HG02623 (cell line): Measurements from ENCODE around the gene RAB37.

Experiments
- ATAC-seq: cut with Tn5 transposase; IDR thresholded peaks from one replicate; pipeline ENCODE4 v1.9.1; 2021; ENCODE audit warnings: moderate library complexity; ENCODE audit not compliant: unreplicated experiment

RAB37 gene

DNA sequence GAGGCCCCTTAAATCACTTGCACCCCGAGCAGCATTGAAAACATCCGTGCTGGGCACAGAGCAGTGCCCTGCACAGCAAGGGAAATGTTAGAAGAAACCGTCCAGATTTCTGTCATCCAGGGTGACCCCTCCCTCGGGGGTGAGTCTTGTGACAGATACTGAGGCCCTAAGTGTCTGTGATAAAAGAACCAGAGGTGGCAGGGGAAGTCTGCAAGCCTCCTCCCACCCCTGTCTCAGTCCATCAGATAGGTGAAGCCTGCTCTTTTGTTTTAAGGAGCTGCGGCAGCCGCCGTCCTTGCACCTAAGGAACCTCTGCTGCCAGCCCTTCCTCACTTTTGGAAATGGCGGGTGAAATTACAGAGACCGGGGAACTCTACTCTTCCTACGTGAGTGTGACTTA lies 39.9 kb downstream of the RAB37 start:
- no peak for ATAC-seq

- no peak for ATAC-seq
Observed at GRCh38 chr17:74777901-74778515, 41.0 kb downstream of the RAB37 start.

DNA sequence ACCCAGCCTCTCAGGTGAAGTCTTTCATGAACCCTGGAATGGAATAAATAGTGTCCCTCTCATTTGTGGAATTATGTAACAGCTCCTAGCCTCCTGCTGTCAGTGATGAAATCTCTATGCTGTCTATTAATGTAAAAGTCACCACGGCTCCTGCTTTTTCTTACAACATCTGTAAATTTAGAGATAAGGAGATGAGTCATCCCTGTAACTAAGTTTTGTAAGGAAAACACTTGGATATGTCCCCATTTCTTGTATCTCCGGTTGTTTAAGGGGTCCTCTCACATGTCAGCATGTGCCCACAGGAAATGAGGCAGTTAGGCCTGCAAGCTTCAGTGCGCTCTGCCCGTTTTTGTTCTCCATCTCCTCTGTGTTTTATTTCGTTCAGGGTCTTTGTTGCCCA lies 41.9 kb downstream of the RAB37 start:
- no peak for ATAC-seq

DNA sequence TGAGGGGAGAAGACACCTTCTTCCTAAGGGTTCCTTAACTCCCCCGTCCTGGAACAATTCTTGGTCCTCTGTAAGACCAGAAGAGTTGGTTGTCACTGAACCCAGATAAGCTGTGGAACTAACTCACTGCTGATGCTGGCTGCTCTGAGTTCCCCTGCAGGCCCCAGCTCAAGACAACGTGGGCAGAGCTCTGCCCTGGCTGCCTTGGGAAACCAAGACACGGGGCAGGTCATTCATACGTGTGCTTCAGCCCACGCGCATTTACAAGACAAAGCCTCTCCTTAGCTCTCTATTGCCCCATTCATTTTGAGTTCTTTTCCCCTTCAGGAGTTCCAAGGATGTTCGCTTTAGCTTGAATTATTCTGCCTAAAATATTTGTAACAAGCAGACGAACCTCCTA lies 42.4 kb downstream of the RAB37 start:
- no peak for ATAC-seq

GRCh38 chr17:74779948-74780400 lies 42.9 kb downstream of the RAB37 start:
- no peak for ATAC-seq

GRCh38 chr17:74780443-74781238 lies 43.6 kb downstream of the RAB37 start:
- ATAC-seq, result no peak

- ATAC-seq, result no peak
Observed at GRCh38 chr17:74782571-74782970, 45.5 kb downstream of the RAB37 start.

- ATAC-seq, result no peak
Observed at GRCh38 chr17:74784125-74784810, 47.2 kb downstream of the RAB37 start.

DNA sequence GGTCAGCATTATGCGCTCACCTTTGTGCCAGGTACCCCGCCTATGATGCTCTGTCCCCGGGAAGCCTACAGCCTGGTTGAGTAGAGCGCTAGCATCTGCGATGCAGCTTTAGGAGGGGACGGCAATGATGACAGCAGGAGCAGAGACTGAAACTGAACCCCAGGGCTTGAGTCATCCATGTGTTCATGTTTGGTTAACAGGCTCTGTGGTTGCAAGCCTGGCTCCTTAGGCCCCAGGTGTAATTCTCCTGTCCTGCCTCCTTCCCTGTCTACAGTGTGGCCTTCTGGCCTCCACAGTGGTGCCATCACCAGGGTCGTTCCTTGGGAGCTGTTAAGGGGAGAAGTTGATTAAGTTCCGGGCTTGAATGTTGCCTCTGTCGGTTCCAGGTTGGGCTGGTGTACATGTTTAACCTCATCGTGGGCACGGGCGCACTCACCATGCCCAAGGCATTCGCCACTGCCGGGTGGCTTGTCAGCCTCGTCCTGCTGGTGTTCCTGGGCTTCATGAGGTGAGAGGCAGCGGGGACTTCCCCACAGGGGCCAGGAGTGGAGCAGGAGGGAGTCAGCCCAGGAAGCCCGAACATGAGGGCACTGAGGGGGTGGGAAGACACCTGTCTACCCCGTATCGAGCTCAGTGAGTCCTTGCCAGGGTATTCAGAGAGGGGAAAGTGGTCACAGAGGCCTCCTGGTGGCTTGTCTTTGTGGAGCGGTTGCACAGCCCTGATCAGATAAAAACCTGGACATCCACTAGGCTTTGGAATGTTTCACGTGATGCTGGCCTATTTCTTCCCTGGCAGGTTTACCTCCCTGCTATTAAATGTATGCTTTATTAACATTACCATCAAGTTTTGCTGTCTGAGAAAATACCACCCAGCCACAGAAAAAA lies 48.3 kb downstream of the RAB37 start:
- ATAC-seq, result no peak

DNA sequence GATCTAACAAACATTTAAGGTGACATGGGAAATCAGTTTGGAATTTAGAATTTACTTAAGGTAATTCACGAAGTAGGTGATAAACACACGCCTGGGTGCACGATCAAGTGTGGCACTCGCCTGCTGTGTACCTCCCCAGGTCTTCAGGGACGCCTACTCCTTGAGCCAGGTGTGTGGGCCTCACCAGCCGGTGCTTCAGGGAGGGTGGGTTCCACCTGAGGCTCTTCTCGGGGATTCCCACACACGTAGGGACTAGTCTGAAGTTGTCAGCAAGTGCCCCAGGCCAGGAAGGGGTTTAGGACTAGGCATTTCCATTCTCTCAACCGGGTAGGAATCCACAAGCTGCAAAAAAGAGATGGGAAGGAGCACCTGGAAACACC lies 48.9 kb downstream of the RAB37 start:
- no peak for ATAC-seq

DNA sequence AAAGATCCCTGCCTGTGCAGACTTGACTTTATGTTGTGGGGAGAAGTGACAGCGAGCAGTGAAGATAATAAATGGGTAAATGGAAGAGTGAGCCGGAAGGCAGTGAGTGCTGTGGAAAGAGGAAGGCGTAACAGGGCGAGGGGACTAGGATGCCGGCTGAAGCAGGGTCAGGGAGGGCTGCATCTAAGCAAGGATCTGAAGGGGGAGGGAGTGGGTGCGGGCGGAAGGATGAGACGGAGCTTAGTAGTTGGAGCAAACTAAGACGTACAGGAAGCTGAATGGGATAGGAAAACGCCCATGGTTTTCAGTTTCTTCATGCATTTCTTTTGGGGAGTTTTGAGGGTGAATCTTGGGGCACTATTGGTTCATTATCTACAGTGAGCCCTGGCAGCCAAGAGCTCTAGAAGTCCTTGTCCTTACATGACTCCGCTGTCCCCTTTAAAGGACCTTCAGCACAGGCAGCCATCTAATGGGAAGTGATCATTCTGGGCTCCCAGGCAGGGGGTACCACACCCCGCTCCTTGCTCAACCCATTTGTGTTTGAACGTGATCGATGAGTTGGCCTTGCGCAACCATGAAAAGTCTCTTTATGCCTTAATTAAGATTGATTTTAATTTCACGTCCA lies 49.5 kb downstream of the RAB37 start:
- no peak for ATAC-seq

DNA sequence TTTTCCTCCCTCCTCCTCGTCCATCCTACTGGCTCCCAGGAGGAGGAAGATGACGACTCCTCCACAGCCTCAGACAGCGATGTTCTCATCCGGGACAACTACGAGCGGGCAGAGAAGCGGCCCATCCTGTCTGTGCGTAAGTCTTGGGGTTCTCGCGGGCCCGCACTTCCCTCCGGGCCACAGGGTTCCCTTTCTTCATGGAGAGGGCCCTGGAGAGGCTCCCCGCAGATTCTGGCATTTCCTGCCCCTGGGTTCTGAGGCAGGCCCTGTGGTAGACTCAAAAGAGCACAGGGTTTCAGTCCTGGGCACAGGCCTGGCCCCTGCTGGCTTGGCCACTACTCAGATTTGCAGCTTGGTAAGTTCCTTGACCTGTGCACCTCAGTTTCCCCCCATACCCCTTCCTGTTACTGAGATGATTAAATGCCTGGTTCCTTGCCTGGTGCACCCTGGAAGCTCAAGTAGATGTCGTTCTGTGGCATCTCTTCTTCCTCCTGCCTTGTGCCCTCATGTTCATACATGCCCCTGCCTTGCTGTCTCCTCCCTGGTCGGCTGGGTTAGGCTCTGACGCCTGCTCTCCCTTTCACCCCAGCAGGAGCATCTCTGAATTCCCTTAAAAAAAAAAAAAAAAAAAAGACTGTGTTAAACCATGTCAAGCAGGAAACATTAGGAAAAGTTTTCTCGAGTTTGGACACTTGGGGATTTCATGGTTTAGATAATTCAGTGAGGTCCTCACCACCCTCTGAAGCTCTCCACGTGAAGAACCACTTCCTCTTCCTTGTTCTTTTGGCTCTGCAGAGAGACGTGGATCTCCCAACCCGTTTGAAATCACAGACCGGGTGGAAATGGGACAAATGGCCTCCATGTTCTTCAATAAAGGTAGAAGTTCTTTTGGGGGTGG lies 53.4 kb downstream of the RAB37 start:
- ATAC-seq, result no peak

DNA sequence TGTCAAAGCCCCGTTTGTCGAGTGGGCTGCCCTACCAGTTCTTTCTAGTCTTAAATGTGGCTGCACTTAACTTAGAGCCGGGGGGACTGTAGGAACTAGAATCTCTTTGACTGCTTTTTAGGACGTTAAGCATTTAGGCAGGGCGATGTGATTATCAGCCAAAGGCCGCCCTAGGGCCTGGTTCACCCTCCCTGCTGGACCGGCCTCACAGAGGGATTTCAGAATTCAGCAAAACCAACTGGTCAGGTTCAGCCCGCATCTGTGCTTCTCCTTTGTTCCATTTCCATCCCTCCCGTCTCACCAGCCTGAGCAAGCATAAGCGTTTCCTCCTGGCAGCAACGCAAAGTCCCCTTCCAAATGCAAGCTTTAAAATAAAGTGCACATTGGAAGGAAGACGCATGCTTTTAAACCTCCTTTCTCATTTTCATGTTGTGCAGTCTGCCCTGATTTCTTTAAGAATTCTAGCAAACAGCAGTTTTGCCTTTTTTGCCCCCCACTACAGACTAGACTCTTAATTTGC lies 55.6 kb downstream of the RAB37 start:
- no peak for ATAC-seq

GRCh38 chr17:74795327-74796020 lies 58.4 kb downstream of the RAB37 start:
- no peak for ATAC-seq

DNA sequence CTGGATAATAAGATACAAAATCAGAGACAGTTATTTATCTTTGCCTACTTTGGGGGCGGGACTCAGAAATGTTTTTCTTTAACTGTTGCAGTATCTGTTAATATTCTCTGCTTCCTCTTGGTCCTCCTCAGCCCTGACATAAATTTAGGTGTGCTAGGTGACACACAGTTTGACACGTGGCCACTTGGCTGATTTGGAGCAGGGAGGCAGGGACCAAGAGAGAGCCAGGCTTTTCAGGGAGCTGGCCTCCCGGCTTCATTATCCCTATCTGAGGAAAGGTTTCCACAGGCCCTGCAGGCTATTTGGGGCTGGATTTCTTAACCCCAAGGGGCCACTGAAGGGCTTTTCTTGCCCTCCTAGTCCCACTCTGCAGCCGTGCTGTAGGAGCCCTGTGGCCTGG lies 59.2 kb downstream of the RAB37 start:
- no peak for ATAC-seq

DNA sequence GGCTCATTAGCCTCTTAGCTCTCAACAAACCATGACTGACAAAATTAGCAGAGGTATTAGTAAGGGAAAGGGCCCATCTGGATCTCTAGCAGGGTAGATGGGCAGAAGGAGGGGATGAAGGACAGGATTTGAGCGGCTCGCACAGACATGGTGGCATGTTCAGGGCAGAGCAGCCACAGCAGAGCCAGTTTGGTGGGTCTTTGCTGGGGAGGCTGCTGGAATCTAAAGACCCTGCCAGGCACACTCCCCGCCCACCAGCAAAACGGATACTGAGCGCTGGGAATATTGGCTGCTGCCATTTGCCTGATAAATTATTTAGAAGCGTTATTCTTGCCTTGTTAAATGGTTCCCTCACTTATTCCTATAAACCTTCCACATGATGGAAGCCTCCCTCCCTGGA lies 59.8 kb downstream of the RAB37 start:
- ATAC-seq, result no peak
